Astrocyte (in vitro differentiated cells and primary cell): ENCODE measurements around the gene SLC4A9.

ENCODE experiments used
- CTCF ChIP-seq: IDR thresholded peaks from 2 replicates; pipeline ENCODE4 v1.5.1; 2011; ENCODE audit warnings: low read depth, mild to moderate bottlenecking, inconsistent platforms, low read length, moderate library complexity; ENCODE audit not compliant: insufficient read depth
- EZH2 ChIP-seq: IDR thresholded peaks from 2 replicates; pipeline ENCODE4 v1.6.1; 2012; ENCODE audit warnings: mild to moderate bottlenecking, low read length, inconsistent platforms; ENCODE audit not compliant: insufficient read depth

- no peak for TF ChIP-seq CTCF
- no peak for TF ChIP-seq EZH2
These were observed 21.7 kb upstream of the SLC4A9 start for GRCh38 chr5:140338336-140338735.
